OCI-LY3 (cell line): ENCODE measurements around the gene TFDP1.

ENCODE experiments used
- EZH2phosphoT487 ChIP-seq: fragments of 200-600 bp; shearing (Covaris generic); IDR thresholded peaks from 2 replicates; pipeline ENCODE4 v1.6.1; 2018; ENCODE audit warnings: antibody characterized with exemption, mixed run types, low read depth
- TF ChIP-seq, protein P1 (sequence below): fragments of 200-600, 300-600 bp; sonication (generic); IDR thresholded peaks from 2 replicates; pipeline ENCODE4 v1.5.1; 2014; ENCODE audit warnings: antibody characterized with exemption, low read length, low read depth

DNA sequence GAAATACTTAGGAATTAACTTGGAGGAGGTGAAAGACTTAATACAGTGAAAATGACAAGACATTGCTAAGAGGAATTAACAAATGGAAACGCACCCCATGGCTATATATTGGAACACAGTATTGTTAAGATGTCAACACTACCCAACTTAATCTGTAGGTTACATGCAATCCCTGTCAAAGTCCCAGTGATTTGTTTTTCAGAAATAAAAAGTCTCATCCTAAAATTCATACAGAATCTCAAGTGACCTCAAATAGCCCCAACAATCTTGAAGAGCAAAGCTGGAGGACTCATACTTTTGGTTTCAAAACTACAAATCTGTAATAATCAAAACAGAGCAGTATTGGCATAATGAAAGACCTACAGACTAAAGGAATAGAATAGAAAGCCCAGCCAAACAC is 60.2 kb downstream of the TFDP1 start:
- TF ChIP-seq, protein P1, sequence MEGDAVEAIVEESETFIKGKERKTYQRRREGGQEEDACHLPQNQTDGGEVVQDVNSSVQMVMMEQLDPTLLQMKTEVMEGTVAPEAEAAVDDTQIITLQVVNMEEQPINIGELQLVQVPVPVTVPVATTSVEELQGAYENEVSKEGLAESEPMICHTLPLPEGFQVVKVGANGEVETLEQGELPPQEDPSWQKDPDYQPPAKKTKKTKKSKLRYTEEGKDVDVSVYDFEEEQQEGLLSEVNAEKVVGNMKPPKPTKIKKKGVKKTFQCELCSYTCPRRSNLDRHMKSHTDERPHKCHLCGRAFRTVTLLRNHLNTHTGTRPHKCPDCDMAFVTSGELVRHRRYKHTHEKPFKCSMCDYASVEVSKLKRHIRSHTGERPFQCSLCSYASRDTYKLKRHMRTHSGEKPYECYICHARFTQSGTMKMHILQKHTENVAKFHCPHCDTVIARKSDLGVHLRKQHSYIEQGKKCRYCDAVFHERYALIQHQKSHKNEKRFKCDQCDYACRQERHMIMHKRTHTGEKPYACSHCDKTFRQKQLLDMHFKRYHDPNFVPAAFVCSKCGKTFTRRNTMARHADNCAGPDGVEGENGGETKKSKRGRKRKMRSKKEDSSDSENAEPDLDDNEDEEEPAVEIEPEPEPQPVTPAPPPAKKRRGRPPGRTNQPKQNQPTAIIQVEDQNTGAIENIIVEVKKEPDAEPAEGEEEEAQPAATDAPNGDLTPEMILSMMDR, result no peak
- no peak for TF ChIP-seq EZH2phosphoT487
